Kidney glomerular epithelial cell (primary cell): ENCODE data around the gene ATOSA.
A peak's percentile ranks its signal among the peaks of the same experiment; 100 is the strongest.

Experiments used
- DNase-seq: peaks from one replicate; lab custom pipeline; 2025; lab: John Stamatoyannopoulos, UW

The ATOSA gene, protein sequence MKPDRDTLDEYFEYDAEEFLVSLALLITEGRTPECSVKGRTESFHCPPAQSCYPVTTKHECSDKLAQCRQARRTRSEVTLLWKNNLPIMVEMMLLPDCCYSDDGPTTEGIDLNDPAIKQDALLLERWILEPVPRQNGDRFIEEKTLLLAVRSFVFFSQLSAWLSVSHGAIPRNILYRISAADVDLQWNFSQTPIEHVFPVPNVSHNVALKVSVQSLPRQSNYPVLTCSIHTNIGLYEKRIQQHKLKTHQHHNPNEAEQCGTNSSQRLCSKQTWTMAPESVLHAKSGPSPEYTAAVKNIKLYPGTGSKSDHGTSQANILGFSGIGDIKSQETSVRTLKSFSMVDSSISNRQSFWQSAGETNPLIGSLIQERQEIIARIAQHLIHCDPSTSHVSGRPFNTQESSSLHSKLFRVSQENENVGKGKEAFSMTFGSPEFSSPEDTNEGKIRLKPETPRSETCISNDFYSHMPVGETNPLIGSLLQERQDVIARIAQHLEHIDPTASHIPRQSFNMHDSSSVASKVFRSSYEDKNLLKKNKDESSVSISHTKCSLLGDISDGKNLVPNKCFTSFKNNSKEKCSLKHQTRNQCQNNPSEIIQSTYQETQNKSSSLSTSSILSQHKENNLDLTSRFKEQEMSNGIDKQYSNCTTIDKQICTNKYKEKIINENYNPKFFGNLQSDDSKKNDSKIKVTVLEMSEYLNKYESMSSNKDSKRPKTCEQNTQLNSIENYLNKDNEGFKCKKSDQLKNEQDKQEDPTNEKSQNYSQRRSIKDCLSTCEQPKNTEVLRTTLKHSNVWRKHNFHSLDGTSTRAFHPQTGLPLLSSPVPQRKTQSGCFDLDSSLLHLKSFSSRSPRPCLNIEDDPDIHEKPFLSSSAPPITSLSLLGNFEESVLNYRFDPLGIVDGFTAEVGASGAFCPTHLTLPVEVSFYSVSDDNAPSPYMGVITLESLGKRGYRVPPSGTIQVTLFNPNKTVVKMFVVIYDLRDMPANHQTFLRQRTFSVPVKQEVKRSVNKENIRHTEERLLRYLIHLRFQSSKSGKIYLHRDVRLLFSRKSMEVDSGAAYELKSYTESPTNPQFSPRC

DNA sequence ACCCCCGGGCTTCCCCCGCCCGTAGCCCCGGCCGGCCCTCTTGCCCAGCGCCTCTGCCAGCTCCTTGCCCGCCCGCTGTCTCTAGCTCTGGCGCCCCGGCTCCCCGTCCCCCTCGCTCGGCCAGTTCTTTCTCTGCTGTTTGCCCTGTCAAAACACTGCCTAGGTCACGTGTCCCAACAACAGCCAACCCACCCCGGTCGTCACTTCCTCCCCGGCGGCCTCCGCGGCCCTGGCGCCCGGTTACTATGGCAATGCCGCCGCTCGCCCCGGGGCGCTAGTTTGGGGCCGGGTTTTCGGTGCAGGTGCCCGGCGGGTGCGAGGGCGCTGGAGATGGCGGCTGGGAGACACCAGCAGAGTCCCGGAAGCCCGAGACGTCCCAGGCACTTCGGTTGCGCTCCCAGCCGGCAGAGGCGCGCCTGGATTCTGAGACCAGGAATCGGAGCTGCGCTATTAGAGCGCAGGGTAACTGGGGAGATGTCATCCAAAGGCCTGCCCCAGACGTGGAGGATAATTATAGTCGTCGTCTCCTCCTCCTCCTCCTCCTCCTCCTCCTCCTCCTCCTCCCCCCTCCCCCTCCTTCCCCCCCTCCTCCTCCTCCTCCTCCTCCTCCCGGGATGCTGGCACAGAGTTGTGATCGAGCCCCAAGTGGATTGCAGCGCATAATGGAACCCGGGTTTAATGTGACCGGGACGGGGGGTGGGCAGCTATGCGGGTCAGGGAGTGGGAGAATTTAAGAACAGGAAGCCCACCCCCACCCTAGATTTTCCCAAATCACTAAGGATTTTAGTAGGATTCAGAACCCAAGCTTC is at the start of gene ATOSA:
Gene ATOSA (minus strand): TSS at position 157 of the 809 bp plus-strand sequence. CDS start 1,367 bp downstream, outside the sequence.
- DNase-seq: peak; percentile 85

DNA sequence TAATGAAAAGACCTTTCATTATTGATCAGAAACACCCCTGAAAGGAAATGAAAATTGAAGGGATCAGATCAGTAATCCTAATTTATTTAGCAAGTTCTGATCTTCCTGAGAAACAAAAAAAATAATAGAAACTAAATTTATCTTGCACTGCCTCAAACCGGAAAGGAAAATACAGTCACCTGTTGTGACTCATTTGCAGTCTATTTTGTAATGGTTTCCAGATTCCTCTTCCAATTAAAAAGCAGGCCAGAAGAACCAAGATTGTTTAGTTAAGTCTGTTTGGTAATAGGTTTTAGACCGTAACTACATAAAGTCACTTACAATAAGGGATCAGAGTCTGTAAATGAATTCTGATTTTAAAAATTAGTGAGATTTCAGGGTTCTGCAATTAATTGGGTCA is 49.7 kb upstream of the ATOSA start:
- peak; percentile 31 for DNase-seq

DNA sequence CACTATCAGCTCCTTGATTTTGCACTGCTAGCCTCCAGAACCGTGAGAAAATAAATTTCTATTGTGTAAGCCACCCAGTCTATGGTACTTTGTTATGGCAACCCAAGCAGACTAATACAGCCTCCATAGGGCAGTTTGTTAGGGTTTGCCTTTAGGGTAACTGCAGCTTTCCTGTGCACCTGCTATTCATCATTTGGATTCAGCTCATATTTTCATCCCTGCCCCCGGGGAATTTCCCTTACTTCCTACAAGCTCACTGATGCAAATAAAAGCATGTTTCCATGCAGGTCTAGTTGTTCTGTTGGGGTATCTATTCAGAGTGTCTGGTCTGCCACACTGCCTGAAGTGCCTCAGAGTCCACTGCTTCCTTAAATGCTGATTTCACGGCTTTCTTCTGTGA is 48.6 kb upstream of the ATOSA start:
- DNase-seq: no peak

DNA sequence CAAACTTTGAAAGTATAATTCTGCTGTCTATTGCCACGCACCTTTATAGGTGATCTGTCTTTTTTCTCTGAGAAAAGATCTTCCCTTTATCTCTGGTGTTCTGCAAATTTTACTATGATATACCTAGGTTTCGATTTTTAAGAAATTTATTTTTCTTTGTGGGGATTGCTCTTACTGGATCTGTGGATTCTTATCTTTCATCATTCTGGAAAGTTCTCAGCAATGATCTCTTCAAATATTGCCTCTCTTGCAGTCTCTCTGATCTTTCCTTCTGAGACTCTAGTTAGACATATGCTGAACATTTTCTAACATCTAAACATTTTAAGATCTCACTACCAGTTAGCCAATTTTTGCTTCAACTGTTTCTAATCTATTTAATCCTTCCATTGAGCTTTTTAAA is 47.0 kb upstream of the ATOSA start:
- DNase-seq: no peak

DNA sequence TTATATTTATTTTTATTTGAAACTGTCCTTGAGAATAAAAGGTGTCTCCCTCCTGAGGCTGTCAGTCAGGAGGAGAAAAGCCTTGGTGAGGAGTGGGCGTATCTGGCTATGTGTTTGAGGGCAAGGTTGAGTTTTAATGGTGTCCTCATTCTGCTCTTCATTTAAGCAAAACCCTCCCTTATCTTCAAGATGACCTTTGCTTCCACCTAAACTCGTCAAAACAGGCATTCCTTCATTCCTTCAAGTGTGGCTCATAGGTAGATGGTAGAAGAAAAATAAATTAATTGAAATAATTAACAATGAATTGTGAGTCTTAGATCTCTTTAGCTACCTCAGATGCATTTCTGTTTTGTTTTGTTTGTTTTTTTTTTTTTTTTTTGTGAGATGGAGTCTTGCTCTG is 39.4 kb upstream of the ATOSA start:
- no peak for DNase-seq

DNA sequence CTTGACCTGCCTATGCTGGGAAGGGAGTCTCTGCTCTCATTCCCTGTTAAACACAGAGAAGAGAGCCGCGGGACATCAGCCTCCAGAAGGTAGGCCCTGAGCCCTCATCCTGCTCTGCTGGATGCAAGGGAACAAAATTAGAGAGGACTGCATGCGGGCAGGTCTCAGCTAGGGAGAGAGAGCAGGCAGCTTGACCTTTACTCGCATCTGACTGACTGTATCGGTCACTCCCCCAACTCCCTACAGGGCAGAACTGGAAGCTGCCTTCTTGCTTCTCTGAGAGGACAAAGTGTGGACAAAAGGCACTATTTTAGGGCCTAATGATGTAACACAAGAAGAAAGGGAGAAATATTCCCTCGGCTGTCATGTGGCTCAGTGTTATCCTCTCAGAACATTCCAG is 38.7 kb upstream of the ATOSA start:
- DNase-seq: no peak

DNA sequence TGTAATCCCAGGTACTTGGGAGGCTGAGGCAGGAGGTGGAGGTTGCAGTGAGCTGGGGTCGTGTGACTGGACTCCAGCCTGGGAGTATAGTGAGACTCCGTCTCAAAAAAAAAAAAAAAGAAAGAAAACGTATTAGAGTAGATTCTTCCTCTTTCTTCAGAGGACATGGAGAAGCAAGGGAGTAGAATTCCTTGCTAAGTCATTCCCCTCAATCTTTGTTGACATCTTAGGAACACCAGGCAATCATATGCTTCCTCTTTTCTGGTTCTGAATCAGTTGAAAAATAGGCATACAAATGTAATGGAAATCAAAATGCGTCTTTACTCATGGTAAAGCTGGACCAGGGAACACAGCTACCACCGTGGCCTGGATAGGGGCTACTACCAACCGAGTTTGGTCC is 38.3 kb upstream of the ATOSA start:
- no peak for DNase-seq

DNA sequence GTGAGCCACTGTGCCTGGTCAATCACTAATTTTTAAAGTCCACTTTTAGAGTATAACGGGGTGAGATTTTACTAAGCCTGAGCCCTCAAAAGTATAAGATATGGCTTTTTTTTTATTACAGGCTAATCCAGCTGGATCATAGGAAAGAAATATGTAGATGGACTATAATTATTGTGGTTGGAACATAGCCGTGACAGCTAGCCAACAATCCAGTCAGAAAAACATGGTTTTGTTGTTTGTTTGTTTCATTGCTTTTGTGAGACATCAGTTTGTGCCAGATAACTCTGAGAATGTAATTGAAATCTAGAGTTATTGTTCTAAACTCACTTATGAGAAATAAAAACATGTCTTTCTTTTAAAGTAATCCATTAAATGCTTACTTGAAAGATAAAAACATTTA is 37.3 kb upstream of the ATOSA start:
- DNase-seq: no peak

DNA sequence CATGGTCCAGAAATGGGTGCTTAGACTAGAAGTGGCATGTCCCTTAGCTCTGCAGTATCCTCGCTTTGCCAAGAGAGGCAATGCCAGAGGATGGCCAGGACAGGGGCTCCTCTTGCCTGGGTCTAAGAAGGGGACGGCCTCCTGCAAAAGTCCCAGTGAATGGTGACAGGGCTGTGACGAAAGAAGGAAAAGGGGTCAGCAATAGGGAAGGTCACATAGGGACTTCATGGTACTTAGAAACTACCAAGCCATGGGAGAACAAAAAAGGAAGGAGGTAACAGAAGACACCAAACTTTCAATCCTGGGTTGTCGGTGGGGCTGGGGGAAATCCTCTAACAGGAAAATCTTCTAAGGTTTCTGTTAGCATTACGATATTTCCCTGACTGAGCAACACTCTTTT is 36.2 kb upstream of the ATOSA start:
- DNase-seq: no peak

DNA sequence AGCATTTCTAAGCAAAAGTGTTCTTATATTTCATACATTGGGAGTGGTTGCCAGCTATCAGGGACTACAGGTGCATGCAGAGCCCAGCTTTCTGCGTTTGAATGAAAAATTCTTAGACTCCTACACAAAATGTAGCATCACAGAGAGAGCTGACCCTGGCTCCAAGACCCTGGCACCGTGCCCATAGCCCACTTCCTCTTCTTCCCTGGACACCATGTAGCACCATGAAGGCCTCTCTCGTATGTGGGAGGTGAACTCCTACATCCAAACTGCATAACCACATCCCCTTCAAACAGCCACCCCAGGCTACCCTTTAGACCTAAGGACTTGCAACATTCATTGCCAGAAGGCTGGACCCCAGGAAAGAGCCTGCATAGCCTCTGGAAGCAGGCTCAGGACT is 35.8 kb upstream of the ATOSA start:
- DNase-seq: no peak

DNA sequence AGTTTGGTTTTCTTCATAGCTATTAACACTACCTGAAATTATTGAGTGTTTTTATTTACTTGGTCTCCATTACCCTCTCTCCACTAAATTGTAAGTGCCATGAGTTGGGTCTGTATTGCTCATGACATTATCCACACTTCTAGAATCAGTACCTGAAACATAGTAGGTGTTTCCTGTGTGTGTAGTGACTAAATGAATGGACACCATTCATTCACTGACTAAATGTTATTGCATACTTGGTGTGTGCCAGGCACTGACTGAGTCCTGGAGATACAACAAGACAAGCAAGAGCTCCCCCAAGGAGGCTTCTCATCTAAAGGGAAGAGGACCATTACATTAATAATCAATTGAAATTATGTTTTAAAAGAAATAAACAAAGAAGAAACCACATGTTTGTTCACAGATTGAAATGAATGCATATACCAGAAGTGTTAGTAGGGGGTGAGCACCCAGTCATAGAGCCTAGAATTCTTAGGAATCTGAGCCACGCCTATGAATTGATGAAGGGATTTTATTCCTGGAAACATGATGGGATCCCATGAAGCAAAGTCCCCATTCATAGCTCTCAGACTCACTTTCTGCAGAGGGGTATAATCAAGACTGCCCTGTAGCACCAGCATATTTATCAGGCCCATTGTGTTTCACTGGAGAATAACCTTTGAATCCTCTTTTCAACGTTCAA is 31.7 kb upstream of the ATOSA start:
- no peak for DNase-seq

DNA sequence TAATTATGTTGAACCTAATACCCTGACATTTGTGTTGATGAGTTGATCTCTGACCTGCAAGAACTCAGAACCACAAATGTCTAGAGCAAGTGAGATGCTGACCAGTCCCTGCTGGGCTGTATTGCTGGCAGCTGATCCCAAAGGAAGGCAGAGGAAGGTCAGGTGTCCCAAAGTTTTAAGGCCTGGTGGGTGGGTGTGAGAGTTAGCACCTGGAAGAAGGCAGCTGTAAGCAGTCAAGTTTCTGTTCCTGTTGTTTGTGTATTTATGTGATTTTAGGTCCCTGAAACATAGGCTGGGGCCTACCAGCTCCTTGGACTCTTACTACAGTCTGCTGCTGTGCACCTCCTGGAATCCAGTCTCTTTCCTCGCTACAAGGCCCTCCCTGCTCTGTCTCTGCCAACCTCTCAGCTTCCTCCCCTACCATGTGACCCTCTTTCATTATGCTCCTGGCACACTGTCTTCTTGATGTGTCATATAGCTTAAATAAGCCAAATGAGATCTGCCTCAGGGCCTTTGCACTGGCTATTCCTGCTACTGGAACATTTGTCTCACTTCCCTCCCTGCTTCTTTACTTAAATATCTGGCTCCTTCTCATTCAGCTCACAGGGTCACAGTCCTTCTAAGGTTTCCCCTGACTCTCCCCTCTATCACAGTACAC is 31.0 kb upstream of the ATOSA start:
- no peak for DNase-seq

DNA sequence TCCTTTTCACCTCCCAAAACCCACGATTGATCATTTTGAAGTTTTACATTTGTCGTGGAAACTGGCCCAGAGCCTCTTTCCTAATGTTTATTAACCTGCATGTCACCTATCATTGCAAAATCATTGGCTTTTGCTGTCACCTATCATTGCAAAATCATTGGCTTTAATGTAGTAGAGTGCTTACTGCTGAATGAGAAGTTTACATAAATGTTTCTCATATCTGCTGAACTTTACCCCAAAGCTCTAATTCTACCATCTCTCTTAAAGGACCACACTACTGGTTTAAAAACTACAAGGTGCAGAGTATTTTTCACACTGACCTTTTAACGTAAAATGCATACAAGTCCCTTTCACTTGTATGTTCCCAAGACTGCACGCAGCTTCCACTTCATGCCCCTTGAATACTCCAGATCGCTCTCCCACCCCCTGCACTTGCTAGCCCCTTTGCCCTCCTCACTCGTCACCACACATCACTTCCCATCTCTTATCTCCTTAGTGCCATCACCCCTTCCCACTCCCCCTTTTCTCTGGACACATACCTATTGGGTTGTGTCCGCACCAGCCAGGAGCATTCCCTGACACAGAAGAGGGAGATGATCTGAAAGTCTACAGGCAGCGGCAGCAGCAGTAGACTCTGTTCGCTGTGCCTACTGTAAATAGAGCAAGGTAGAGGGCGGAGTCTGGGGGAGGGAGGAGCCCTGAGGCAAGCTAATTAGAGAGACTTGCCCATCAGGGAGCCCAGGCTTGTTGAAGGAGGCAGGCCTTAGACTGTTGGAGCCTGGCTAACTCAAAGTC is 30.2 kb upstream of the ATOSA start:
- no peak for DNase-seq

DNA sequence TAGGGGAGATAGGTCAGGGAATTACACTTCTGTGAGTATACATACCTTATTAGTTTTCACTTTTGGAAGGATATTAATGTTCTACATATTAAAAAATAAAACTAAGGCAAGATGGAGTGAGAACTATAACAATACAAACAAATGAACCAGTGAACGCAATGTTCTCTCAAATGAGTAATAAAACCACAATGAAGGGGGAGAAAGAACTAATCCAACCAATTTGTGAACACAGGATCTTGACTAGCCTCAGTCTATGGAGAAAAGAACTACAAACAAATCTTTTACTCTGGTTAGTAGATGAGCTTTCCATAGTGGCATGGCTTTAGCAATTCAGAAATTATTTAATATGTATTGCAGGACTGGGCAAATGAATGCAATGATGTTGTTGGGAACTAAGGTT is 26.9 kb upstream of the ATOSA start:
- DNase-seq: no peak

DNA sequence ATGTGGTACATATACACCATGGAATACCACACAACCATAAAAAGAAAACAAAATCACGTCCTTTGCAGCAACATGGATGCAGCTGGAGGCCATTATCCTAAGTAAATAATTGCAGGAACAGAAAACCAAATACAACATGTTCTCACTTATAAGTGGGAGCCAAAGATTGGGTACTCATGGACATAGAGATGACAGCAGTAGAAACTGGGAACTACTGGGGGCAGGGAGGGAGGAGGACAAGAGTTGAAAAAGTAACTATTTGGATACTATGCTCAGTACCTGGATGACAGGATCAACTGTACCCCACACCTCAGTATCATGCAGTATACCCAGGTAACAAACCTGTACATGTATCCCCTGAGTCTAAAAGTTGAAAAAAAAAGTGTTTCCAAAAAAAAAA is 23.2 kb upstream of the ATOSA start:
- DNase-seq: no peak

DNA sequence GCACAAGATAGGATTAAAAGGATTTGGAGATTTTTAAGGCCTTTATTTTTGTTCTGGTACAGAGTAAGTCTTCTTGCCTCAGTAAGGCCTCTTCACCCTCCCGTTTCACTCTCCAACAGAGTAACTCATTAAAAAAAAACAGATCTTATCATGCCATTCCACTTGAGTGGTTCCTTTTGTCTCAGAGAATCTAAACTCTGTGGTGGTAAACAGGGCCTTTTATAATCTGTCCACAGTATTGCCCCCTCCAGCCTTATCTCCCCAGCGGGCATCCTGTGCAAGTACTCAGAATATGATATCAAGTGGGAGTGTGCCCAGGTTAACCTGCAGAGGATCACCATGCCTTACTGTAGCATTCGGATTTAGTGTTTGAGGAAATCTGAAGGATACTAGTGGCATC is 20.3 kb upstream of the ATOSA start:
- peak; percentile 22 for DNase-seq

DNA sequence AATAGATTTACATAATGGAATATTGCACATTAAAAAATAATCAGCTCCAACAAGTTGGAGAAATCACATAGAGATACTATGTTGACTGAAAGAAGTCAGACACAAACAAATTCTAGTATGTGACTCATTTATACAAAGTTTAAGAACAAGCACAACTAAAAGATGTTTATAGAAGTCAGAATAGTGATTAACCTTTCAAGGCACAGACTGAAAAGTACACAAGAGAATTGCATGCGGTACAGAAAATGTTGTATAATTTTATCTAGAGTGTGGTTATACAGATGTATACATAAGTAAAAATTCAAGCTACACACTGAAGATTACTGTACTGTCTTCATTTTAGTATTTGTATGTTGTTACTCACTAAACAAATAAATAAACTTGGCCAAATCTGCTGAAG is 19.3 kb upstream of the ATOSA start:
- no peak for DNase-seq

DNA sequence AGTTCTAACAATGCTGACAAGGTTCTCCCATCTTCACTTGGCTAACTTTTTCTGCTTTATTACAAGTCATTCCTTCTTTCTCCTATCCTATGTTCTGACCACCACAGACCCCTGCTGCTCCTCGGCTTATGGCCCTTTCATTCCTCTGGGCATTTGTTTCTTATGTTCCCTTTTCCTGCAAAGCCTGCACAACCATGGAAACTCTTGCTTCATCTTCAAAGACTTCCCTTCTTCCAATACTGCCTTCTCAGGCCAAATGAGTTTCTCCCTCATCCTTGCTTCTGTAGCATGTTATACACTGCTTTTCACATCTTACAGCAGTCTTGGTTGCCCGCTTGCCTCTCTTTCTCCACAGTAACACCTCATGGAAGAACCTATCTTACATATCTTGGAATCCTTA is 17.9 kb upstream of the ATOSA start:
- DNase-seq: no peak

DNA sequence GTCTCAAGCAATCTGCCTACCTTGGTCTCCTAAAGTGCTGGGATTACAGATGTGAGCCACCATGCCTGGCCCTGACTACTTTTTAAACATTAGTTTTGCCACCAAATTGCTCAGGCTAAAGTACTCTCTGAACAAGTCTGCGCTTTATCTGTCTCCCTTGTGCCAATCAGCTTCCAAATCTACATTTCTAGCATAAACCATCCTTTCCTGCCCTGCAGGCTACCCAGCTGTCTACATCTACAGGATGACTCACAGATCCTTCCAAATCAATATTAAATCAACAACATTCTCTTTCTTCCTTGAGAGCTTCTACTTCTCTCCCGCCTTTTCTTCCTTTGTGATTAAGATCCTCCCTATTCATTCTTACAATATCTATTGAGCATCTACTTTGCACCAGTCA is 16.0 kb upstream of the ATOSA start:
- DNase-seq: no peak

DNA sequence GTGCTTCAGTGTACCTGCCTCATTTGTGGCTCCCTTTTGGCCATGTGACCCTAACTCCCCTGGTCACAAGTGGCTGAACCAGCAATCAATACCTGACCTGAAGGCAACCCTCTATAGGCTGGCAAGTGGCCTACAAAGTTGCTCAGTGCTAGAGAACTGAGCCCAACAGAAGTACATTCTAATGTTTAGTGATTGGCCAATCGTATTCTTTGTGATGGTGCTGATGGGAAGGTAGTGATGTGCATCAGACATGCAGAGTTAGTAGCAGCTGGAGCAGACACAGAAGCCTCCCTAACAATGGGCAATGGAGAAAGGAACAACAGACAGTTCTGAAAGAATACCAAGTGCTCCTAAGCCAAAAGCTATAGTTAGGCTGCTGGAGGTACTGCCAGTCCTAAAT is 10.4 kb upstream of the ATOSA start:
- DNase-seq: no peak
